GM13976 (cell line): Measurements from ENCODE around the gene PLBD1.

ENCODE experiments used
- DNase-seq: peaks from one replicate; pipeline ENCODE4 v3.0.0; 2012; ENCODE audit warnings: low spot score
- in situ Hi-C: fragments of 300-500 bp; cut with MboI; formaldehyde crosslinking; loops from one replicate; pipeline ENCODE4 v1.12.0; 2022; ENCODE audit warnings: low sequenced_read_pairs, mixed read lengths, inconsistent platforms; ENCODE audit not compliant: unreplicated experiment
- TF ChIP-seq, protein P1 (sequence below): IDR thresholded peaks from 2 replicates; pipeline ENCODE4 v1.5.1; 2012; ENCODE audit warnings: borderline replicate concordance, mild to moderate bottlenecking; ENCODE audit not compliant: insufficient read depth; ENCODE audit errors: extremely low read depth, missing control alignments, control extremely low read depth

The PLBD1 gene

DNA sequence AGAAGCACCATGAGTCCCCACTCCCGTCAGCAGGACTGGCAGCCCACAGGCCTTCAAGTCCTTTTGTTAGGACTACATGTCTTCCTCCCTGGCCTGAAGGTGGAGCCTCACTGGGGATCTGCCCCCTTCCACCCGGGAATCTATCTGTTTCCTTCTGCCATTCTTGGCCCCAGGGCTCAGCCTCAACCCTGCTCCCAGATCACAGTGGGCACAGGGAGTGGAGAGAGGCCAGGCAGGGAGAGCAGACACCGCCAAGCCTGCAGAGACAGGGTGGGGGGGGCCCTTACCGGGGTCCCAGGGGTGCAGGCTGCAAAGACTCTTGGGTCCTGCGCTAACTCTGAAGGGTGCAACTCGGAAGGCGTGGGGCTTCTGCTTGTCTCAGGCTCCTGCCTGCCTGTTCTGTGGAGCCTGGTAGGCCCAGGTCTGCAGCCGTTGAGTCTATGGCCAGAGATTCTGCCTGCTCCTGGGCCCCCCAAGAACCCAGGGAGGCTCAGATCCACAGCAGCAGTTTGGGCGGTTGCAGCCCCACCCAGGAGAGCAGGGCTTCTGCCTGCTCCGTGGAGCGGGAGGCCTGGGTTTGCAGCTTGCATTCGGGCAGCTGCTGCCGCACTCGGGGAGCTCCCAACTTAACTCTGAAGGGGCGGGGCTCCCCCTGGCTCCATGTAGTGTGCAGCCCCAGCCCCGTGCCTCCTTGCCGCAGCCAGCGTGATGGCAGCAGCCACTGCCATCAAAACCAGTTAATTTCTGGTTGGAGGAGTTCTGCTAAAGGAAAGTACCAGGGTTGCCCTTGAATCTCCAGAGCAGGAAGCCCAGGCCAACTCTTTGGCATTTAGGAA, 21.7 kb upstream of the PLBD1 start:
- in situ Hi-C loops, result no loop called here
- TF ChIP-seq, protein P1, sequence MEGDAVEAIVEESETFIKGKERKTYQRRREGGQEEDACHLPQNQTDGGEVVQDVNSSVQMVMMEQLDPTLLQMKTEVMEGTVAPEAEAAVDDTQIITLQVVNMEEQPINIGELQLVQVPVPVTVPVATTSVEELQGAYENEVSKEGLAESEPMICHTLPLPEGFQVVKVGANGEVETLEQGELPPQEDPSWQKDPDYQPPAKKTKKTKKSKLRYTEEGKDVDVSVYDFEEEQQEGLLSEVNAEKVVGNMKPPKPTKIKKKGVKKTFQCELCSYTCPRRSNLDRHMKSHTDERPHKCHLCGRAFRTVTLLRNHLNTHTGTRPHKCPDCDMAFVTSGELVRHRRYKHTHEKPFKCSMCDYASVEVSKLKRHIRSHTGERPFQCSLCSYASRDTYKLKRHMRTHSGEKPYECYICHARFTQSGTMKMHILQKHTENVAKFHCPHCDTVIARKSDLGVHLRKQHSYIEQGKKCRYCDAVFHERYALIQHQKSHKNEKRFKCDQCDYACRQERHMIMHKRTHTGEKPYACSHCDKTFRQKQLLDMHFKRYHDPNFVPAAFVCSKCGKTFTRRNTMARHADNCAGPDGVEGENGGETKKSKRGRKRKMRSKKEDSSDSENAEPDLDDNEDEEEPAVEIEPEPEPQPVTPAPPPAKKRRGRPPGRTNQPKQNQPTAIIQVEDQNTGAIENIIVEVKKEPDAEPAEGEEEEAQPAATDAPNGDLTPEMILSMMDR, result no peak
- no peak for DNase-seq

DNA sequence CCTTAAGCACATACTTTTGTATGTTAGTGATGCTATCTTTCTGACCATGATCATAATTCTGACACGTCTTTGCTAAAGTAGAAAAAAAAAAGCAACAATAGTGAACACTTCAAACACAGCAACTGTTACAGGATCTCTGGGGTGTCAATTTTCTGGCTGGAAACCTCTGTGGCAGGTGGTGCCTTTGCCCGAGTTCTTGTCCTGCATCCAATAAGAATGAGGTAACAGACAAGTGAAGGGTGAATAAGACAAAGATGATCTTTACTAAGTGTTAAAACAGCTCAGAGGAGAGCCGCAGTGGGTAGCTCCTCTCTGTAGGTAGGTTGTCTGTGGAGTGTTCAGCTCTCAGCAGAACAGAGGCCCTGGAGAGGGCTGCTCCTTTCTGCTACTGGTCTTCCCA, 20.9 kb upstream of the PLBD1 start:
- in situ Hi-C loops, result no loop called here
- no peak for DNase-seq

DNA sequence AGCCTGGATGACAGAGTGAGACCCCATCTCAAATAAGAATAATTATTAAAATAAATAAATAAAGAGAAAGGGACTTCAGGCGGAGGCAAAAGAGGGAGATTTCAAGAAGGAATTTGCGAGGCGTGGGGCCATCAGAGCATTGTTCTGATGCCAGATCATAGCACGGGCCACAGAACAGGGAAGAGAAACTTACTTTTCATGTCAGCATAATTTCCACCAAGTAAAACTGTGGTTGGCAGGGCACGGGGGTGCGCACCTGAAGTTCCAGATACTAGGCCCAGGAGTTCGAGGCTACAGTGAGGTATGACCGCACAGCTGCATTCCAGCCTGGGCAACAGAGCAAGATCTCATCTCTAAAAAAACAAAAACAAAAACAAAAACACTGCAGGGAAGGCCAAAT, 11.0 kb upstream of the PLBD1 start:
- in situ Hi-C loops, result no loop called here
- no peak for DNase-seq
- TF ChIP-seq, protein P1, result no peak

More for the DNA sequence above, 20.9 kb upstream of the PLBD1 start:
- TF ChIP-seq, protein P1, result no peak

DNA sequence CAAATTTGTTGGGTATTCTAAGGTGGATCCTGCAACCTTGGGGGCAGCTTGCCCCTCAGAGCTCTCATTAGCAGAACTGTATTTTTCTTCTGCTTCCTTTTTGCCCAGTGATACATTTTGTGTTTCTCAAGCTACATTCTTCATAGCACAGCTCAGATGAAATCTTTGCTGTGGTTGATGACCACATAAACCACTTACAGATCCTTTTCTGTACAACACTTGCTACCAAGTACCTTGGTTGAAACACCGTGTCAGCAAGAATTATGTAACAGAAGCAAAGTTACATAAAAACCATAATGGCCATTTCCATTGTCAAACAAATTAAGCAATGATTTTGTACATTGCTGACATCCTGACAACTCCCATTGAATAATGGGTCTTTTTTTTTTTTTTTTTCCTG, 9.7 kb upstream of the PLBD1 start:
- no peak for DNase-seq
- in situ Hi-C loops, result no loop called here
- TF ChIP-seq, protein P1, result no peak

DNA sequence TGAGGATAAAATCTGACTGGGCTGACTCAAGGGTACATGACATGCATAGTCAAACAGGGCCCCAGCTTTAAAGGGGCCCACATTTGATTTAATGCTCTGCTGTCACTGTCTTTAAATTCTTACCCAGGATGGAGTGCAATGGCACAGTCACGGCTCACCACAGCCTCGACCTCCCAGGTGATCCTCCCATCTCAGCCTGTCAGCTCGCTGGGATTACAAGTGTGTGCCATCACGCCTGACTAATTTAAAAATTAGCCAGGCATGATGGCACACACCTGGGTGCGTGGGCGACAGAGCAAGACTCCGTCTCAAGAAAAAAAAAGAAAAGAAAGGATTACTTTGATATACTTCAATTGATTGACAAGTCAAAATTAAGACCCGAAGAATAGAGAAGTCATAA, 9.2 kb upstream of the PLBD1 start:
- TF ChIP-seq, protein P1, result no peak
- DNase-seq, result no peak
- in situ Hi-C loops, result no loop called here

DNA sequence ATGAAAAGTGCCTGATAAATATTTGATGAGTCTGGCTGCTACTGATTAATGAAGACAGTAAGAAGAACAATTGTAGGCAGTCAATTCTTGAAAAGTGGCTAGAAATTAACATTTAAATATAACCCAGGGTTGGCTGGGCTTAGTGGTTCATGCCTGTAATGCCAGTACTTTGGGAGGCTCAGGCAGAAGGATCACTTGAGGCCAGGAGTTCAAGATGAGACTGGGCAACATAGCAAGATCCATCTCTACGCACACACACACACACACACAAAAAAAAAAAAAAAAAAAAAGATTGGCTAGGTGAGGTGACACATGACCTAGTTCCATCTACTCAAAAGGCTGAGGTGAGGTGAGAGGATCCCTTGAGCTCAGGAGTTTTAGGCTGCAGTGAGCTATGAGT, 7.9 kb upstream of the PLBD1 start:
- TF ChIP-seq, protein P1, result no peak
- in situ Hi-C loops, result no loop called here
- no peak for DNase-seq
